HEK293 (cell line): Measurements from ENCODE around the gene CEP41.

Source experiments
- CTCF ChIA-PET: fragments of 350-600 bp; formaldehyde crosslinking; extraction: SDS; loops from one replicate; lab custom pipeline; 2021; ENCODE audit warnings: antibody characterized with exemption; lab: Yijun Ruan, JAX
- POLR2A ChIA-PET: fragments of 300-600 bp; formaldehyde crosslinking; extraction: SDS; loops from one replicate; lab custom pipeline; 2020; ENCODE audit warnings: antibody characterized with exemption, inconsistent platforms; lab: Yijun Ruan, JAX
- H3K27ac ChIP-seq: fragments of 200-500 bp; sonication (Bioruptor generic); 2 replicates; pipeline ENCODE4 v1.5.1; 2014; ENCODE audit warnings: low read depth, low read length, control low read depth, inconsistent platforms; ENCODE audit errors: extremely low read depth
- H3K36me3 ChIP-seq, 2 experiments: fragments of 200-500 bp in 1 of 2; sonication (Bioruptor generic) in 1 of 2; 1 replicate in 1 of 2; 2 replicates in 1 of 2; pipeline ENCODE4 v1.5.1; 2014 to 2017; ENCODE audit warnings: inconsistent platforms in 2 of 2, low read length in 2 of 2; ENCODE audit not compliant: control insufficient read depth in 2 of 2, insufficient read depth in 1 of 2
- H3K4me1 ChIP-seq: fragments of 200-500 bp; sonication (Bioruptor generic); 2 replicates; pipeline ENCODE4 v1.5.1; 2014; ENCODE audit warnings: mild to moderate bottlenecking, low read length, inconsistent platforms; ENCODE audit not compliant: control insufficient read depth, insufficient read depth
- H3K4me3 ChIP-seq: 2 replicates; pipeline ENCODE4 v1.5.1; 2011; ENCODE audit warnings: low read depth, mild to moderate bottlenecking, control low read depth, low read length, moderate library complexity
- H3K9me3 ChIP-seq: fragments of 200-500 bp; sonication (Bioruptor generic); 2 replicates; pipeline ENCODE4 v1.5.1; 2014; ENCODE audit warnings: low read depth, low read length, inconsistent platforms; ENCODE audit not compliant: control insufficient read depth, insufficient read depth
- BCL11A ChIP-seq: fragments of 450-650 bp; formaldehyde crosslinking; IDR thresholded peaks from 2 replicates; pipeline ENCODE4 v1.5.1; 2016; ENCODE audit warnings: low read depth, missing biosample characterization, missing genetic modification characterization
- EGR2 ChIP-seq: fragments of 450-650 bp; formaldehyde crosslinking; IDR thresholded peaks from 2 replicates; pipeline ENCODE4 v1.5.1; 2016; ENCODE audit warnings: low read depth, missing biosample characterization, missing genetic modification characterization
- GLIS1 ChIP-seq: fragments of 450-650 bp; formaldehyde crosslinking; IDR thresholded peaks from 2 replicates; pipeline ENCODE4 v1.5.1; 2016; ENCODE audit warnings: missing biosample characterization, missing genetic modification characterization
- HOXA7 ChIP-seq: sonication (generic); formaldehyde crosslinking; IDR thresholded peaks from 2 replicates; pipeline ENCODE4 v1.8.1; 2022; ENCODE audit warnings: missing genetic modification reagents, borderline replicate concordance
- KLF1 ChIP-seq: fragments of 450-650 bp; formaldehyde crosslinking; IDR thresholded peaks from 2 replicates; pipeline ENCODE4 v1.5.1; 2016; ENCODE audit warnings: missing biosample characterization, missing genetic modification characterization
- PRDM1 ChIP-seq: fragments of 450-650 bp; formaldehyde crosslinking; IDR thresholded peaks from 2 replicates; pipeline ENCODE4; 2016; ENCODE audit warnings: missing biosample characterization, missing genetic modification characterization
- RBAK ChIP-seq: fragments of 450-650 bp; formaldehyde crosslinking; IDR thresholded peaks from 2 replicates; pipeline ENCODE4 v1.5.1; 2016; ENCODE audit warnings: missing biosample characterization, missing genetic modification characterization
- SALL2 ChIP-seq: fragments of 450-650 bp; formaldehyde crosslinking; IDR thresholded peaks from 2 replicates; pipeline ENCODE4 v1.5.0; 2017; ENCODE audit warnings: missing biosample characterization, mild to moderate bottlenecking, missing genetic modification characterization, borderline replicate concordance
- ZEB2 ChIP-seq: fragments of 450-650 bp; formaldehyde crosslinking; IDR thresholded peaks from 2 replicates; pipeline ENCODE4 v1.5.1; 2016; ENCODE audit warnings: missing biosample characterization, missing genetic modification characterization
- ZIC2 ChIP-seq: fragments of 450-650 bp; formaldehyde crosslinking; IDR thresholded peaks from 2 replicates; pipeline ENCODE4 v1.5.1; 2016; ENCODE audit warnings: missing biosample characterization, missing genetic modification characterization
- ZNF146 ChIP-seq: fragments of 450-650 bp; formaldehyde crosslinking; IDR thresholded peaks from 2 replicates; pipeline ENCODE4 v1.5.1; 2016; ENCODE audit warnings: missing biosample characterization, missing genetic modification characterization
- ZNF184 ChIP-seq: fragments of 450-650 bp; IDR thresholded peaks from 2 replicates; pipeline ENCODE4 v1.5.1; 2018; ENCODE audit warnings: missing biosample characterization, mild to moderate bottlenecking, missing genetic modification characterization
- ZNF214 ChIP-seq: fragments of 450-650 bp; formaldehyde crosslinking; IDR thresholded peaks from 2 replicates; pipeline ENCODE4 v1.5.1; 2017; ENCODE audit warnings: missing biosample characterization, mild to moderate bottlenecking, missing genetic modification characterization, borderline replicate concordance
- ZNF311 ChIP-seq: fragments of 450-650 bp; formaldehyde crosslinking; IDR thresholded peaks from 2 replicates; pipeline ENCODE4 v1.5.1; 2017; ENCODE audit warnings: missing biosample characterization, missing genetic modification characterization, borderline replicate concordance
- ZNF48 ChIP-seq: fragments of 450-650 bp; formaldehyde crosslinking; IDR thresholded peaks from 2 replicates; pipeline ENCODE4 v1.5.1; 2016; ENCODE audit warnings: missing biosample characterization, missing genetic modification characterization
- ZNF560 ChIP-seq: fragments of 450-650 bp; formaldehyde crosslinking; IDR thresholded peaks from 2 replicates; pipeline ENCODE4 v1.5.1; 2017; ENCODE audit warnings: missing biosample characterization, missing genetic modification characterization, borderline replicate concordance
- ZNF629 ChIP-seq: fragments of 450-650 bp; formaldehyde crosslinking; IDR thresholded peaks from 2 replicates; pipeline ENCODE4 v1.5.1; 2017; ENCODE audit warnings: missing biosample characterization, missing genetic modification characterization
- ZNF660 ChIP-seq: fragments of 450-650 bp; IDR thresholded peaks from 2 replicates; pipeline ENCODE4 v1.5.1; 2018; ENCODE audit warnings: missing biosample characterization, mild to moderate bottlenecking, missing genetic modification characterization
- ZNF791 ChIP-seq: fragments of 450-650 bp; formaldehyde crosslinking; IDR thresholded peaks from 2 replicates; pipeline ENCODE4 v1.5.1; 2016; ENCODE audit warnings: missing biosample characterization, missing genetic modification characterization
- ZNF843 ChIP-seq: fragments of 450-650 bp; formaldehyde crosslinking; IDR thresholded peaks from 2 replicates; pipeline ENCODE4 v1.5.1; 2016; ENCODE audit warnings: missing biosample characterization, missing genetic modification characterization
- TF ChIP-seq, protein P1 (sequence below): fragments of 450-650 bp; formaldehyde crosslinking; IDR thresholded peaks from 2 replicates; pipeline ENCODE4; 2016; ENCODE audit warnings: missing biosample characterization, missing genetic modification characterization
- TF ChIP-seq, protein P2 (sequence below): fragments of 450-650 bp; formaldehyde crosslinking; IDR thresholded peaks from 2 replicates; pipeline ENCODE4 v1.5.1; 2016; ENCODE audit warnings: missing biosample characterization, missing genetic modification characterization
- TF ChIP-seq, protein P3 (sequence below): fragments of 450-650 bp; formaldehyde crosslinking; IDR thresholded peaks from 2 replicates; pipeline ENCODE4 v1.5.1; 2016; ENCODE audit warnings: missing biosample characterization, missing genetic modification characterization

Gene CEP41

DNA sequence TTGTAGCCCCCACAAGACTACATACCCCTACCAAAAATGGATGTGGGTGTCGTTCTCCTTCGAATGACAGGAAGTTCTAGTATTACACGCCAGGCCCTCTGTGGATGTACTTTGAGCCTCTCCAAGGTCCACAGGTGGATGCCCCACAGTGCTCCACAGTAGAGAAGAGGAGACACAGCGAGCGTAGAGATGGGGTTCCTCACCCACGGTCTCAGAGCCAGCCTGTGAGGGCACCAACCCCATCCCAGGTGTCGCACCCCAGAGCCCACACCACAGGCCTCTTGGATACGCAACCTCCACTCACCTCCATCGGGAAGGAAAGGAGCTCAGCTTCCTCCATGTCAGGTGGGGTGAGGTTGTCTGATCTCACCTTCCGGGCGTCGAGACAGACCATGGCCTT, 93.9 kb downstream of the CEP41 start:
- Histone ChIP-seq H3K4me1 (no peaks in the 10 kb centered on the region), H3K36me3 (no peaks in the 10 kb centered on the region), H3K9me3 (no peaks in the 10 kb centered on the region), H3K4me3 (no peak overlapping the region), H3K27ac (no peak overlapping the region)
- no peak for TF ChIP-seq ZNF791 (tag by site-specific recombination)
- TF ChIP-seq, protein P1, sequence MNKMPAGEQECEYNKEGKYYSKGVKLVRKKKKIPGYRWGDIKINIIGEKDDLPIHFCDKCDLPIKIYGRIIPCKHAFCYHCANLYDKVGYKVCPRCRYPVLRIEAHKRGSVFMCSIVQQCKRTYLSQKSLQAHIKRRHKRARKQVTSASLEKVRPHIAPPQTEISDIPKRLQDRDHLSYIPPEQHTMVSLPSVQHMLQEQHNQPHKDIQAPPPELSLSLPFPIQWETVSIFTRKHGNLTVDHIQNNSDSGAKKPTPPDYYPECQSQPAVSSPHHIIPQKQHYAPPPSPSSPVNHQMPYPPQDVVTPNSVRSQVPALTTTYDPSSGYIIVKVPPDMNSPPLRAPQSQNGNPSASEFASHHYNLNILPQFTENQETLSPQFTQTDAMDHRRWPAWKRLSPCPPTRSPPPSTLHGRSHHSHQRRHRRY (tag by site-specific recombination) = no peak
- TF ChIP-seq ZNF184 (tag by site-specific recombination) = no peak
- TF ChIP-seq, protein P2, sequence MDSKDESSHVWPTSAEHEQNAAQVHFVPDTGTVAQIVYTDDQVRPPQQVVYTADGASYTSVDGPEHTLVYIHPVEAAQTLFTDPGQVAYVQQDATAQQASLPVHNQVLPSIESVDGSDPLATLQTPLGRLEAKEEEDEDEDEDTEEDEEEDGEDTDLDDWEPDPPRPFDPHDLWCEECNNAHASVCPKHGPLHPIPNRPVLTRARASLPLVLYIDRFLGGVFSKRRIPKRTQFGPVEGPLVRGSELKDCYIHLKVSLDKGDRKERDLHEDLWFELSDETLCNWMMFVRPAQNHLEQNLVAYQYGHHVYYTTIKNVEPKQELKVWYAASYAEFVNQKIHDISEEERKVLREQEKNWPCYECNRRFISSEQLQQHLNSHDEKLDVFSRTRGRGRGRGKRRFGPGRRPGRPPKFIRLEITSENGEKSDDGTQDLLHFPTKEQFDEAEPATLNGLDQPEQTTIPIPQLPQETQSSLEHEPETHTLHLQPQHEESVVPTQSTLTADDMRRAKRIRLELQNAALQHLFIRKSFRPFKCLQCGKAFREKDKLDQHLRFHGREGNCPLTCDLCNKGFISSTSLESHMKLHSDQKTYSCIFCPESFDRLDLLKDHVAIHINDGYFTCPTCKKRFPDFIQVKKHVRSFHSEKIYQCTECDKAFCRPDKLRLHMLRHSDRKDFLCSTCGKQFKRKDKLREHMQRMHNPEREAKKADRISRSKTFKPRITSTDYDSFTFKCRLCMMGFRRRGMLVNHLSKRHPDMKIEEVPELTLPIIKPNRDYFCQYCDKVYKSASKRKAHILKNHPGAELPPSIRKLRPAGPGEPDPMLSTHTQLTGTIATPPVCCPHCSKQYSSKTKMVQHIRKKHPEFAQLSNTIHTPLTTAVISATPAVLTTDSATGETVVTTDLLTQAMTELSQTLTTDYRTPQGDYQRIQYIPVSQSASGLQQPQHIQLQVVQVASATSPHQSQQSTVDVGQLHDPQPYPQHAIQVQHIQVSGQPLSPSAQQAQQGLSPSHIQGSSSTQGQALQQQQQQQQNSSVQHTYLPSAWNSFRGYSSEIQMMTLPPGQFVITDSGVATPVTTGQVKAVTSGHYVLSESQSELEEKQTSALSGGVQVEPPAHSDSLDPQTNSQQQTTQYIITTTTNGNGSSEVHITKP (tag by site-specific recombination) = no peak
- no peak for TF ChIP-seq ZNF843
- TF ChIP-seq SALL2 = no peak
- no peak for TF ChIP-seq ZNF48 (tag by site-specific recombination)
- TF ChIP-seq ZEB2 (tag by site-specific recombination) = no peak
- TF ChIP-seq ZNF146 (tag by site-specific recombination) = no peak
- no peak for TF ChIP-seq ZNF629 (tag by site-specific recombination)
- TF ChIP-seq RBAK (tag by site-specific recombination) = no peak
- no peak for TF ChIP-seq KLF1 (tag by site-specific recombination)
- TF ChIP-seq, protein P3, sequence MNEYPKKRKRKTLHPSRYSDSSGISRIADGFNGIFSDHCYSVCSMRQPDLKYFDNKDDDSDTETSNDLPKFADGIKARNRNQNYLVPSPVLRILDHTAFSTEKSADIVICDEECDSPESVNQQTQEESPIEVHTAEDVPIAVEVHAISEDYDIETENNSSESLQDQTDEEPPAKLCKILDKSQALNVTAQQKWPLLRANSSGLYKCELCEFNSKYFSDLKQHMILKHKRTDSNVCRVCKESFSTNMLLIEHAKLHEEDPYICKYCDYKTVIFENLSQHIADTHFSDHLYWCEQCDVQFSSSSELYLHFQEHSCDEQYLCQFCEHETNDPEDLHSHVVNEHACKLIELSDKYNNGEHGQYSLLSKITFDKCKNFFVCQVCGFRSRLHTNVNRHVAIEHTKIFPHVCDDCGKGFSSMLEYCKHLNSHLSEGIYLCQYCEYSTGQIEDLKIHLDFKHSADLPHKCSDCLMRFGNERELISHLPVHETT (tag by site-specific recombination) = no peak
- TF ChIP-seq BCL11A (tag by site-specific recombination) = no peak
- no peak for TF ChIP-seq EGR2 (tag by site-specific recombination)
- TF ChIP-seq ZNF560 (tag by site-specific recombination) = no peak
- TF ChIP-seq ZNF311 (tag by site-specific recombination) = no peak
- TF ChIP-seq HOXA7 (CRISPR knock-in tag) = no peak
- no peak for TF ChIP-seq ZNF214 (tag by site-specific recombination)
- ChIA-PET POLR2A (no interaction called here), CTCF (interaction anchor here (1.4 kb wide), 1 partner anchor 143 kb away, joined by 3 read pairs; no protein-coding TSS in a partner anchor)

DNA sequence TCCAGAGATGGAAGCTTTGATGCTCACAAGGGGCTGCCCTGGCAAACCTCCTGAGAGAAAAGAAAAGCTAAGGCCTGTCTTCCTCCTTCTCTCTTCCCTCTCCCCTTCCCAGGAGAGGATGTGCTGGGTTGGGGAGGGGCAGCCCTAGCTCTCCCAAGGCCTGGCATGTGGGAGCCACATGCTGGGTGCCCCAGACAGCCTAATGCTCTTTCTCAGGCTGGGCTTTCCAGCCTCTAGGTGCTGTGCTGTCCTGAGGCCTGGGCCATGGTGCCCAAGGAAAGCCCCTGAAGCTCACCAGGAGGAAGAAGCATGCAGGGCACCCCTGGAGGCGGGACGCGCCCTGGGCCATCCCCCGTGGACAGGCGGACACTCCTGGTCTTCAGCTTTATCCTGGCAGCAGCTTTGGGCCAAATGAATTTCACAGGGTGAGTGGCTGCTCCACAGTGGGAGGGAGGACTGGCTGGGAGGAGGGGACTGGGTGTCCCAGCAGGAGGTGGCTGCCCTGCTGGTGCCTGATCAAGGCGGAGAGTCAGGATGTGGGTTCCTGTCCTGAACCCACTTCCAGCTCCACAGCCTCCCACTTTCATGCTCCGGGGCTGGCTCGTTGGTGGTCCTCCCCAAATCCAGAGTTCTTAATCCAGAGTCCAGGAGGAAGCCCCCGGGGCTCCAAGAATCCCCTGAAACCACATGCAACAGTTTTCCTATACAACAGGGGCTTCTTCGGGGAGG, 94.5 kb downstream of the CEP41 start:
- no peaks in the 10 kb centered on the region for H3K9me3 ChIP-seq
- POLR2A ChIA-PET = no interaction called here
- no peaks in the 10 kb centered on the region for H3K4me1 ChIP-seq
- TF ChIP-seq PRDM1 (tag by site-specific recombination) = no peak
- 0 out of 2 replicates have a peak, but pooled peaks have one; percentile 22 for TF ChIP-seq GLIS1 (tag by site-specific recombination)
- TF ChIP-seq ZNF660 = no peak
- peak; percentile 86 for TF ChIP-seq ZIC2 (tag by site-specific recombination)
- TF ChIP-seq, all 188 proteins: peak for 2
- H3K27ac ChIP-seq = no peak overlapping the region
- H3K4me3 ChIP-seq = no peak overlapping the region
- H3K36me3 ChIP-seq = no peaks in the 10 kb centered on the region
- CTCF ChIA-PET = interaction anchor here (0.6 to 1.4 kb wide), 2 partner anchors 143 to 405 kb away, joined by 3 read pairs; no protein-coding TSS in a partner anchor
